Keratinocyte (primary cell): ENCODE results near the gene PTMA. TPM values are rescaled to one million over a fixed set of nuclear protein-coding genes. Genes with fewer than 3 reads are reported as not detected.

ENCODE experiments used
- DNase-seq: peaks from one replicate; pipeline ENCODE4 v3.0.0-alpha.2; 2011; ENCODE audit warnings: low read depth, missing footprints, low spot score
- FAIRE-seq: peaks from 2 replicates; lab custom pipeline; 2011; peaks lifted over from hg19 to GRCh38; lab: Jason Lieb, UNC
- H2AFZ ChIP-seq: 2 replicates; pipeline ENCODE4 v1.6.0; 2012; ENCODE audit warnings: low read length, control low read depth, inconsistent platforms; ENCODE audit not compliant: control insufficient read depth
- H3K27ac ChIP-seq: 2 replicates; pipeline ENCODE4 v1.5.1; 2011; ENCODE audit warnings: low read length; ENCODE audit not compliant: control insufficient read depth, insufficient read depth
- H3K27me3 ChIP-seq: 3 replicates; pipeline ENCODE4 v1.6.0; 2011; ENCODE audit warnings: low read length; ENCODE audit not compliant: control insufficient read depth, insufficient read depth; ENCODE audit errors: extremely low read depth
- H3K36me3 ChIP-seq, 2 experiments: 2 replicates in 1 of 2; 3 replicates in 1 of 2; pipeline ENCODE4 v1.5.1; 2011; ENCODE audit warnings: low read length in 2 of 2, mild to moderate bottlenecking in 1 of 2; ENCODE audit not compliant: control insufficient read depth in 2 of 2, insufficient read depth in 2 of 2; ENCODE audit errors: extremely low read depth in 1 of 2
- H3K4me1 ChIP-seq: 3 replicates; pipeline ENCODE4 v1.5.1; 2011; ENCODE audit warnings: low read length; ENCODE audit not compliant: control insufficient read depth, insufficient read depth; ENCODE audit errors: extremely low read depth
- H3K4me2 ChIP-seq: 3 replicates; pipeline ENCODE4 v1.6.0; 2011; ENCODE audit warnings: low read depth, low read length; ENCODE audit not compliant: control insufficient read depth, insufficient read depth; ENCODE audit errors: extremely low read depth
- H3K4me3 ChIP-seq, 3 experiments: fragments of 200-600 bp in 1 of 3; sonication (generic) in 1 of 3; 2 replicates in 2 of 3; 3 replicates in 1 of 3; pipeline ENCODE4 v1.5.1; 2011 to 2016; ENCODE audit warnings: low read length in 3 of 3, mild to moderate bottlenecking in 3 of 3, control low read depth in 2 of 3, inconsistent platforms in 1 of 3, low read depth in 1 of 3, mixed read lengths in 1 of 3, mixed run types in 1 of 3, moderate library complexity in 1 of 3; ENCODE audit not compliant: control insufficient read depth in 2 of 3, insufficient read depth in 2 of 3; ENCODE audit errors: extremely low read depth in 1 of 3
- H3K79me2 ChIP-seq: 2 replicates; pipeline ENCODE4 v1.6.0; 2012; ENCODE audit warnings: low read length; ENCODE audit not compliant: control insufficient read depth, insufficient read depth
- H3K9ac ChIP-seq: 3 replicates; pipeline ENCODE4 v1.6.0; 2011; ENCODE audit warnings: low read length; ENCODE audit not compliant: control insufficient read depth, insufficient read depth; ENCODE audit errors: extremely low read depth
- H3K9me1 ChIP-seq: 3 replicates; pipeline ENCODE4 v1.6.0; 2011; ENCODE audit warnings: low read length; ENCODE audit not compliant: control insufficient read depth, insufficient read depth; ENCODE audit errors: extremely low read depth
- H3K9me3 ChIP-seq: 2 replicates; pipeline ENCODE4 v1.5.1; 2012; ENCODE audit warnings: low read depth, low read length; ENCODE audit not compliant: control insufficient read depth
- H4K20me1 ChIP-seq: 3 replicates; pipeline ENCODE4 v1.6.0; 2011; ENCODE audit warnings: low read length; ENCODE audit not compliant: control insufficient read depth, insufficient read depth; ENCODE audit errors: extremely low read depth
- CTCF ChIP-seq, 3 experiments: IDR thresholded peaks in 1 of 3; conservative IDR thresholded peaks in 1 of 3; optimal IDR thresholded peaks in 1 of 3; 2 replicates in 2 of 3; 3 replicates in 1 of 3; pipeline versions ENCODE3 to v1.5.1; 2011; ENCODE audit warnings: low read length in 3 of 3, mild to moderate bottlenecking in 3 of 3, moderate library complexity in 2 of 3, control low read depth in 1 of 3, inconsistent platforms in 1 of 3; ENCODE audit not compliant: insufficient read depth in 2 of 3; ENCODE audit errors: extremely low read depth in 1 of 3
- EZH2 ChIP-seq: IDR thresholded peaks from one replicate; pipeline ENCODE4 v1.6.1; 2012; ENCODE audit warnings: inconsistent platforms, mild to moderate bottlenecking, low read length, moderate library complexity
- dilution Hi-C: fragments of 300-500 bp; cut with MboI; formaldehyde crosslinking; loops from one replicate; pipeline ENCODE4 v1.7.0; 2020; ENCODE audit warnings: low sequenced_read_pairs; ENCODE audit not compliant: extremely low pct_ligation_motif_present
- polyA plus RNA-seq, 5 experiments: library from polyadenylated mRNA; depleted of rRNA in 3 of 5; stranded (reverse) in 3 of 5; stranded (forward) in 1 of 5; unstranded in 1 of 5; fragments of >200 nt; gene quantifications; 1 replicate in 1 of 5; 2 replicates in 3 of 5; 3 replicates in 1 of 5; pipeline versions ENCODE4 v1.2.1 to v1.2.3, GENCODE V29; 2011 to 2012; ENCODE audit warnings: missing spikeins in 2 of 5, low read depth in 1 of 5, low replicate concordance in 1 of 5

PTMA gene
- polyA plus RNA-seq, 1 donor (not counting 4 experiments of a cell fraction or from before 2014, with no cell fraction given): 598 TPM

DNA sequence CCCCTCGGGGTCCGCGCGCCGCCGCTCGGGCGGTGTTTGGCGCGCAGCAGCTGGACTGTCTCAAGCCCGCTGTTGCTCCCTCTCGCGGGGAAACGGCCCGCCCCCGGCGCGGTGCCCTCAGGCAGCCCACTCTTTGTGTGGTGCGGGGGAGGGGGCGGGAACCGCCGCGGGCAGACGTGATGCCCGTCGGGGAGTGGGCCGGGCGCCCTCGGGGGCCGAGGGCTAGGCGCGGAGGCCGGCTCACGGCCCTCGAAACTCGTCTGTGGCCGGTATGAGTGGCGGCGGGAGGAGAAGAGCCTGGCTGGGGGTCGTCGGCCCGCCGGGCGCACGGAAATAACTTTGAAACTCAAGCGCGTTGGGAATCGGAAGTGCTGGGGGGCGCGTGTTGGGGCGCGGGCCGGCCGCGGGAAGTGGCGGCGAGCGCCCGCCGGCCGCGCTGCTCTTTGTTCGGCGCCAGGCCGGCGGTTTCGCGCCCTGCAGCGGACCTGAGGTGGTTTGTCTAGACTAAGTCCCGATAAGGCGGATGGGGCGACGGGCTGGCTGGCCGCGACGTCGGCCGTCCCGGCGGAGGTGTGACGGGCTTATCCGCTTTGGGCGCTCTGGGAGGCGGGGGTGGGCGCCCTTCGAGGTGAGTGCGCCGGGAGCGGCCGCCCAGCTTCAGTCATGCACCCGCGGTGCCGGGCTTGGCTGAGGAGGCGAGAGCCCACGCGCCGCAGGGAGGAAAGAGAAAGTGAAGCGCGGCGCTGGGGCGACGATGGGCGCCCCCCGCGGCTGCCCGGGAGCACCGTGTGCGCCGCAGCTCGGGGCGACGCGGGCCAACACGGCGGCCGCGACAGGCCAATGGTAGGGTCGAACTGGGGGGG is 679 bp downstream of the PTMA start:
- peaks cover 24% of the 10 kb centered on the region for H4K20me1 ChIP-seq
- peaks cover 23% of the 10 kb centered on the region for H3K4me1 ChIP-seq
- dilution Hi-C loops: no loop called here
- no peak overlapping the region for H2AFZ ChIP-seq
- no peaks in the 10 kb centered on the region for H3K9me1 ChIP-seq
- H3K27ac ChIP-seq: peak overlapping the region; percentile 87
- peaks cover 9 to 15% of the 10 kb centered on the region in 2 experiments for H3K36me3 ChIP-seq
- H3K27me3 ChIP-seq: no peaks in the 10 kb centered on the region
- peaks cover 46% of the 10 kb centered on the region for H3K79me2 ChIP-seq
- no peaks in the 10 kb centered on the region for H3K9me3 ChIP-seq
- peak overlapping the region; percentile 87 to 95 (median 93) for H3K4me3 ChIP-seq
- H3K9ac ChIP-seq: peak overlapping the region; percentile 92
- no peak for FAIRE-seq
- H3K4me2 ChIP-seq: peak overlapping the region; percentile 75
- DNase-seq: no peak
- TF ChIP-seq EZH2: no peak
- TF ChIP-seq CTCF (optimal IDR thresholded peaks at IDR 0.05 in 1 of 3, IDR thresholded peaks at IDR 0.05 in 1 of 3, conservative IDR thresholded peaks at IDR 0.05 in 1 of 3; ENCODE audit: extremely low read depth in 1 of 3, insufficient read depth in 2 of 3, low read length in 3 of 3): no peak

- H4K20me1 ChIP-seq: peaks cover 30% of the 10 kb centered on the region
- H2AFZ ChIP-seq: no peak overlapping the region
- peaks cover 46% of the 10 kb centered on the region for H3K79me2 ChIP-seq
These were observed 1.3 kb downstream of the PTMA start for GRCh38 chr2:231709636-231709980.

More at GRCh38 chr2:231709636-231709980, 1.3 kb downstream of the PTMA start:
- Histone ChIP-seq H3K4me2 (peak overlapping the region; percentile 75), H3K36me3 (peaks cover 9 to 15% of the 10 kb centered on the region in 2 experiments), H3K4me1 (peaks cover 23% of the 10 kb centered on the region), H3K9ac (peak overlapping the region; percentile 92), H3K27ac (peak overlapping the region; percentile 87), H3K27me3 (no peaks in the 10 kb centered on the region), H3K9me1 (no peaks in the 10 kb centered on the region), H3K9me3 (no peaks in the 10 kb centered on the region), H3K4me3 (peak overlapping the region; percentile 87 to 95 (median 93))
- DNase-seq: no peak
- dilution Hi-C loops: no loop called here
- no peak for FAIRE-seq
- TF ChIP-seq CTCF (optimal IDR thresholded peaks at IDR 0.05 in 1 of 3, IDR thresholded peaks at IDR 0.05 in 1 of 3, conservative IDR thresholded peaks at IDR 0.05 in 1 of 3; ENCODE audit: extremely low read depth in 1 of 3, insufficient read depth in 2 of 3, low read length in 3 of 3): no peak
- TF ChIP-seq EZH2: no peak
